Ovary (tissue), 3 donors: ENCODE results near the gene RPS3.

Experiments used
- POLR2A ChIP-seq: fragments of 450-650 bp; IDR thresholded peaks from one replicate; pipeline ENCODE4 v1.6.1; 2017; ENCODE audit warnings: antibody characterized with exemption, mild to moderate bottlenecking, moderate library complexity
- TF ChIP-seq, protein P1 (sequence below), 3 donors: fragments of 450-650 bp in 2 of 3; fragments of 200-600 bp in 1 of 3; IDR thresholded peaks; one replicate each; pipeline versions ENCODE4 v1.5.1 to v1.8.0; 2016 to 2022; ENCODE audit warnings: antibody characterized with exemption in 3 of 3, mild to moderate bottlenecking in 1 of 3
- donor health status: DM: no; HTN: no; CAD: no.

DNA sequence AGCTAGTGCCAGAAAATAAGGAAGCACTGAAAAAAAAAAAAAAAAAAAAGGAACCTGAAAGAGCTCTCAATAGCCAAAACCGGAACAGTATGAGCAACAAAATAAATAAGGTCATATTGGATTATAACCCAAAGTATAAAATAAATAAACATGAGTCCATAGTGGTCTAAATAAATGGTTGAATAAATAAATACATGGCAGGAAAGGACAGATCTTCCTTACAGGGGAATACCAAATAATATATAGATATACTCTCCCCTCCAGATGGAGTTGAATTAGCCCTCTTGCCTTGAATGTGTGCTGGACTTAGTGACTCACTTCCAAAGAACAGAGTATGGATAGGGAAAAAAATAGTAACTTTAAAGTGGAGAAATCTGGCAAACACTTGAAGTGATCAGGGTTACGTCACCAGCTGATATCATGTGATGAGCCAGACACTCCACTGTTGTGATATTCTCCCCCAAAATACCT lies 33.6 kb upstream of the RPS3 start:
- TF ChIP-seq, protein P1, sequence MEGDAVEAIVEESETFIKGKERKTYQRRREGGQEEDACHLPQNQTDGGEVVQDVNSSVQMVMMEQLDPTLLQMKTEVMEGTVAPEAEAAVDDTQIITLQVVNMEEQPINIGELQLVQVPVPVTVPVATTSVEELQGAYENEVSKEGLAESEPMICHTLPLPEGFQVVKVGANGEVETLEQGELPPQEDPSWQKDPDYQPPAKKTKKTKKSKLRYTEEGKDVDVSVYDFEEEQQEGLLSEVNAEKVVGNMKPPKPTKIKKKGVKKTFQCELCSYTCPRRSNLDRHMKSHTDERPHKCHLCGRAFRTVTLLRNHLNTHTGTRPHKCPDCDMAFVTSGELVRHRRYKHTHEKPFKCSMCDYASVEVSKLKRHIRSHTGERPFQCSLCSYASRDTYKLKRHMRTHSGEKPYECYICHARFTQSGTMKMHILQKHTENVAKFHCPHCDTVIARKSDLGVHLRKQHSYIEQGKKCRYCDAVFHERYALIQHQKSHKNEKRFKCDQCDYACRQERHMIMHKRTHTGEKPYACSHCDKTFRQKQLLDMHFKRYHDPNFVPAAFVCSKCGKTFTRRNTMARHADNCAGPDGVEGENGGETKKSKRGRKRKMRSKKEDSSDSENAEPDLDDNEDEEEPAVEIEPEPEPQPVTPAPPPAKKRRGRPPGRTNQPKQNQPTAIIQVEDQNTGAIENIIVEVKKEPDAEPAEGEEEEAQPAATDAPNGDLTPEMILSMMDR (IDR thresholded peaks at IDR 0.05): no peak
- no peak for TF ChIP-seq POLR2A
